Caco-2 (cell line): ENCODE results near the gene COPZ1. TPM values are rescaled to one million over a fixed set of nuclear protein-coding genes. Genes with fewer than 3 reads are reported as not detected.
"Not testable (repeated sequence)": the region's sequence is repeated elsewhere in the genome, so short reads cannot be mapped to it uniquely, and the experiment has no call there.

ENCODE experiments used
- BruUV-seq: library from RNA; stranded (reverse); fragments of 400-500 nt; replicated peaks from 2 replicates; lab custom pipeline; 2021; lab: Mats Ljungman, UMichigan
- CTCF ChIA-PET: fragments of 300-600 bp; sonication (Branson Sonifier 250); formaldehyde crosslinking; loops from one replicate; lab custom pipeline; 2022; ENCODE audit warnings: antibody characterized with exemption; lab: Charles Lee
- POLR2A ChIA-PET: fragments of 300-600 bp; sonication (Branson Sonifier 250); formaldehyde crosslinking; loops from one replicate; lab custom pipeline; 2022; ENCODE audit warnings: antibody characterized with exemption; lab: Charles Lee
- DNase-seq, 2 experiments: peaks; one replicate each; pipeline versions ENCODE4 v3.0.0 to v3.0.0-alpha.2; 2020 to 2022
- H3K27me3 ChIP-seq: replicated peaks from 2 replicates; pipeline ENCODE4 v1.6.0; 2011; ENCODE audit warnings: low read length; ENCODE audit not compliant: control insufficient read depth, insufficient read depth
- H3K36me3 ChIP-seq: 2 replicates; pipeline ENCODE4 v1.5.1; 2011; ENCODE audit warnings: low read length; ENCODE audit not compliant: control insufficient read depth, insufficient read depth
- H3K4me1 ChIP-seq: fragments of 250-450 bp; sonication (Bioruptor Pico); 2 replicates; pipeline ENCODE4 v1.5.1; 2020; ENCODE audit warnings: mild to moderate bottlenecking
- H3K4me3 ChIP-seq: 2 replicates; pipeline ENCODE4 v1.5.1; 2011; ENCODE audit warnings: low read depth, mild to moderate bottlenecking, control low read depth, low read length
- H3K9me3 ChIP-seq: fragments of 250-450 bp; sonication (Bioruptor Pico); 2 replicates; pipeline ENCODE4 v1.5.1; 2020; ENCODE audit warnings: mild to moderate bottlenecking, moderate library complexity
- H3K27ac Mint-ChIP-seq: one replicate; pipeline ENCODE4 v1.8.0; 2022; ENCODE audit warnings: mixed read lengths; ENCODE audit not compliant: unreplicated experiment
- H3K27me3 Mint-ChIP-seq: one replicate; pipeline ENCODE4 v1.8.0; 2022; ENCODE audit warnings: mixed read lengths; ENCODE audit not compliant: insufficient read depth, unreplicated experiment
- H3K36me3 Mint-ChIP-seq: one replicate; pipeline ENCODE4 v1.8.0; 2022; ENCODE audit warnings: mild to moderate bottlenecking, mixed read lengths; ENCODE audit not compliant: insufficient read depth, unreplicated experiment
- H3K4me1 Mint-ChIP-seq: one replicate; pipeline ENCODE4 v1.8.0; 2022; ENCODE audit warnings: low read depth, mixed read lengths; ENCODE audit not compliant: unreplicated experiment
- H3K4me3 Mint-ChIP-seq: one replicate; pipeline ENCODE4 v1.8.0; 2022; ENCODE audit warnings: mild to moderate bottlenecking, moderate library complexity, mixed read lengths; ENCODE audit not compliant: unreplicated experiment
- H3K9me3 Mint-ChIP-seq: one replicate; pipeline ENCODE4 v1.8.0; 2022; ENCODE audit warnings: mixed read lengths; ENCODE audit not compliant: unreplicated experiment
- CTCF ChIP-seq, 2 experiments: fragments of 200-600 bp in 1 of 2; IDR thresholded peaks; 1 replicate in 1 of 2; 2 replicates in 1 of 2; pipeline versions ENCODE4 v1.5.1 to v1.8.0; 2011 to 2022; ENCODE audit warnings: antibody characterized with exemption in 1 of 2, control low read depth in 1 of 2, inconsistent platforms in 1 of 2, low read depth in 1 of 2, low read length in 1 of 2, mild to moderate bottlenecking in 1 of 2, moderate library complexity in 1 of 2; ENCODE audit not compliant: insufficient read depth in 1 of 2, severe bottlenecking in 1 of 2, unreplicated experiment in 1 of 2
- intact Hi-C: fragments of 100-400 bp; cut with micrococcal nuclease; formaldehyde crosslinking; loops from one replicate; pipeline ENCODE4 v1.10.0; 2022; ENCODE audit not compliant: unreplicated experiment
- total RNA-seq: library from RNA; stranded (reverse); gene quantifications from 2 replicates; pipeline ENCODE4 v1.2.3, GENCODE V29; 2022

Gene COPZ1
- total RNA-seq, 1 experiment from 2014 or later = 129 TPM

GRCh38 chr12:54280468-54281260 is 44.3 kb upstream of the COPZ1 start, which contains the start of gene HNRNPA1:
HNRNPA1 (plus strand) TSS chr12:54280726; CDS start chr12:54280808, 82 bp downstream.
- Histone ChIP-seq H3K4me3 (peak within 1 kb of the TSS; percentile 80), H3K9me3 (no peaks in the 10 kb centered on the region), H3K36me3 (peaks cover 3% of the 10 kb centered on the region; the same call in 1 of the 2 replicates), H3K4me1 (peaks cover 39% of the 10 kb centered on the region), H3K27me3 (no peaks in the 10 kb centered on the region)
- no peak within 1 kb of the TSS for H3K4me3 Mint-ChIP-seq
- CTCF ChIA-PET = interaction anchor here (0.5 to 2.9 kb wide), 10 partner anchors 9 to 99 kb away, joined by 3 to 40 read pairs (median 4); partner anchors contain the start of genes COPZ1 and NFE2
- POLR2A ChIA-PET = interaction anchor here (0.6 to 2.9 kb wide), 20 partner anchors 10 to 1549 kb away, joined by 3 to 99 read pairs (median 8); partner anchors contain the start of genes CD63, COPZ1, DNAJC14 and HOXC8
- peaks cover 18% of the 10 kb centered on the region for H3K36me3 Mint-ChIP-seq
- H3K9me3 Mint-ChIP-seq = no peaks in the 10 kb centered on the region
- intact Hi-C loops = loop anchor here (1.0 to 2.0 kb wide), 3 partner anchors 21 to 80 kb away; partner anchors contain the start of genes COPZ1 and NFE2
- DNase-seq = peak; percentile 97 to 99
- BruUV-seq = no TSS peak
- no peak for TF ChIP-seq CTCF (IDR thresholded peaks at IDR 0.05; ENCODE audit: insufficient read depth in 1 of 2, low read depth in 1 of 2, low read length in 1 of 2, severe bottlenecking in 1 of 2, unreplicated experiment in 1 of 2)
- peaks cover 13% of the 10 kb centered on the region for H3K4me1 Mint-ChIP-seq
- no peak within 1 kb of the TSS for H3K27ac Mint-ChIP-seq
- H3K27me3 Mint-ChIP-seq = no peaks in the 10 kb centered on the region

GRCh38 chr12:54281261-54281638 is 43.7 kb upstream of the COPZ1 start:
- Histone ChIP-seq H3K4me1 (peaks cover 43% of the 10 kb centered on the region), H3K4me3 (peak overlapping the region; percentile 80)
- not testable (repeated sequence) for H3K4me3 Mint-ChIP-seq, DNase-seq, H3K27me3 ChIP-seq, H3K27ac Mint-ChIP-seq, H3K9me3 ChIP-seq, H3K9me3 Mint-ChIP-seq, H3K27me3 Mint-ChIP-seq, BruUV-seq, H3K36me3 ChIP-seq
- CTCF ChIA-PET = interaction anchor here (2.5 to 2.9 kb wide), 2 partner anchors 44 to 98 kb away, joined by 8 to 40 read pairs; partner anchors contain the start of gene COPZ1
- POLR2A ChIA-PET = interaction anchor here (0.6 to 2.9 kb wide), 4 partner anchors 11 to 78 kb away, joined by 6 to 99 read pairs (median 20); partner anchors contain the start of gene COPZ1
- Mint-ChIP-seq H3K4me1 (peaks cover 19% of the 10 kb centered on the region), H3K36me3 (peaks cover 16% of the 10 kb centered on the region)
- intact Hi-C loops = loop anchor here (2.0 kb wide), 1 partner anchor 80 kb away; no protein-coding TSS in a partner anchor

- H3K36me3 ChIP-seq, H3K27me3 Mint-ChIP-seq, BruUV-seq, H3K9me3 Mint-ChIP-seq, H3K9me3 ChIP-seq, H3K4me3 Mint-ChIP-seq, DNase-seq, H3K27me3 ChIP-seq, H3K27ac Mint-ChIP-seq: not testable (repeated sequence)
- ChIA-PET CTCF (interaction anchor here (2.5 to 2.9 kb wide), 2 partner anchors 43 to 98 kb away, joined by 8 to 40 read pairs; partner anchors contain the start of gene COPZ1), POLR2A (interaction anchor here (0.6 to 2.9 kb wide), 4 partner anchors 11 to 77 kb away, joined by 6 to 99 read pairs (median 20); partner anchors contain the start of gene COPZ1)
- Mint-ChIP-seq H3K36me3 (peaks cover 12% of the 10 kb centered on the region), H3K4me1 (peaks cover 19% of the 10 kb centered on the region)
- Histone ChIP-seq H3K4me3 (peak overlapping the region; percentile 80), H3K4me1 (peaks cover 47% of the 10 kb centered on the region)
- intact Hi-C loops = loop anchor here (2.0 kb wide), 1 partner anchor 79 kb away; no protein-coding TSS in a partner anchor
Observed at GRCh38 chr12:54281694-54282093, 43.2 kb upstream of the COPZ1 start.
